Measurements from ENCODE around the gene AK5. TPM values are rescaled to one million over a fixed set of nuclear protein-coding genes. Genes with fewer than 3 reads are reported as not detected.

The AK5 gene
- total RNA-seq, 4 donors from 2014 or later: 16.7 to 21.3 (median 20.0) TPM

DNA sequence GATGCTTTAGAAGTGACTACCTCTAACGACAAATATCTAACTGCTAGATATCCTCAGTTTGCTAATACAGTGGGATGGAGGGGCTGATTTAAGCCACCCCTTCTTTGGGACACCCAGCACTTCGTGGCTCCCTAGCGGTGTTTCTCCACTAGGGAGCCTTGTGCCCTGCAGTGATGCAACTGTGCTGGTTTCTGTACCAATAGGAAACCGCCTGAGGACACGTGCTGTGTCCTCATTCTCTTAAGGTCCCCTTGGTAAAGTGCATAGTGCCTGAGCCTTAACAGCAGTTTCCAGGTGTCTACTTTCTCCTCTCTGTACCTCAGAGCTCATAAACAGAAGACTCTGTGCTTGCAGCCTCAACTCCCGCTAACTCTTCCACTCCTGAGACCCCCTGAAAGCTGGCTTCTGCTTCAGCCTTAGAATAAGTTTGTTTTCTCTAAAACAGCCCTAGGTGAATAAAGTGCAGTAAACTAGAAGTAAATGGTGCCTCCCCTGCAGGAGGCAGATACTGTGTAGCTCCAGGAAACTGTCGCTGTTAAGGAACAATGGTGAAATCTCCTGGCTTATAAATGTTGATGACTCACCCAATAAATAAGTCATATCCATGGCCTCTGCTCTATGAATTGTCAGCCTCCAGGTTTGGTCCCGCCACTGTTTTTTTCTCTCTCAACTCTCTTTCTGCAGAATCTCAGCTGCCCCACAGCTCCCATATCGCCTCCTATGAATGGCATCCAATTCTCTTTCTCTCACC lies 130.4 kb downstream of the AK5 start:
- WGBS, 2 donors: 83 to 84% methylated on average over 9 of the region's 9 CpGs

DNA sequence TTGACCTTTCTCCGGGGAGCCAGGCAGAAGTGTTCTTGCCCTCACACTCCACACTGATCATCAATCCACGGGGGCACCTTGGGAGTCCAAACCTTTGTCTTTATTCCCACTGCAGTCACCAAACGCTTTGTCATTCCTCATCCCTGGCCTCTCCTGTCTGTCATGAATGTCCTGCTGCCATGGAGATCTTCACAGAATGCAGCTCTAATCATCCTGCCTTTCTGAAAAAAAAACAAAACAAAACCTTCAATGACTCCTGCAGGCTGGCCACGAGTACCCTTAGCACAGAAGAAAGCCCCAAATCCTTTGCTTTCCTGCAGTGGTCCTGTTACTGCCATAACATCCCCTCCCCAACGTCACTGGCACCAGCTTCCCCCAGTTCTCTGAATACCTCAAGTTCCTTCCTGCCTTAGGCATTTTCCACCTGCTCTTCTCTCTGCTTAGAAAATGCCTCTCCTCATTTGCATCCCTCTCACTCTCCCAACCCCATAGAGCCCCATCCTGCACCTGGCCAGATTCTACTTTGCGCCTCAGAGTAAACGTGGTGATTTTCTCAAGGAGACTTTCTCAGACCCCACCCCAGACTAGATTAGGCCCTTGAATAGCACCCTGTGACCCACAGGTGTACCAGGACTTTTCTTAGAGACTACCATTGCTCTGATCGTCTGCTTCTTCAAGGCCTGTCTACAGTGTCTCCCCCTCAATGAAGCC lies 131.2 kb downstream of the AK5 start:
- no peak for DNase-seq (ENCODE audit: low spot score in 2 of 2)
- no peaks in the 10 kb centered on the region for H3K27me3 ChIP-seq
- H3K9me3 ChIP-seq: no peaks in the 10 kb centered on the region
- WGBS, 2 donors: 61 to 62% methylated on average over 8 of the region's 8 CpGs
- peaks cover 0 to 5% (median 0%) of the 10 kb centered on the region in 3 donors for H3K36me3 ChIP-seq
- no peak overlapping the region for H3K4me3 ChIP-seq
- TF ChIP-seq POLR2A (IDR thresholded peaks at IDR 0.05) (no peak), EP300 (IDR thresholded peaks at IDR 0.05) (no peak)
- TF ChIP-seq, protein P1, sequence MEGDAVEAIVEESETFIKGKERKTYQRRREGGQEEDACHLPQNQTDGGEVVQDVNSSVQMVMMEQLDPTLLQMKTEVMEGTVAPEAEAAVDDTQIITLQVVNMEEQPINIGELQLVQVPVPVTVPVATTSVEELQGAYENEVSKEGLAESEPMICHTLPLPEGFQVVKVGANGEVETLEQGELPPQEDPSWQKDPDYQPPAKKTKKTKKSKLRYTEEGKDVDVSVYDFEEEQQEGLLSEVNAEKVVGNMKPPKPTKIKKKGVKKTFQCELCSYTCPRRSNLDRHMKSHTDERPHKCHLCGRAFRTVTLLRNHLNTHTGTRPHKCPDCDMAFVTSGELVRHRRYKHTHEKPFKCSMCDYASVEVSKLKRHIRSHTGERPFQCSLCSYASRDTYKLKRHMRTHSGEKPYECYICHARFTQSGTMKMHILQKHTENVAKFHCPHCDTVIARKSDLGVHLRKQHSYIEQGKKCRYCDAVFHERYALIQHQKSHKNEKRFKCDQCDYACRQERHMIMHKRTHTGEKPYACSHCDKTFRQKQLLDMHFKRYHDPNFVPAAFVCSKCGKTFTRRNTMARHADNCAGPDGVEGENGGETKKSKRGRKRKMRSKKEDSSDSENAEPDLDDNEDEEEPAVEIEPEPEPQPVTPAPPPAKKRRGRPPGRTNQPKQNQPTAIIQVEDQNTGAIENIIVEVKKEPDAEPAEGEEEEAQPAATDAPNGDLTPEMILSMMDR (IDR thresholded peaks at IDR 0.05): no peak
- no peaks in the 10 kb centered on the region for H3K4me1 ChIP-seq
- no peak overlapping the region for H3K27ac ChIP-seq

More for the DNA sequence above, 130.4 kb downstream of the AK5 start:
- Histone ChIP-seq H3K27ac (no peak overlapping the region), H3K36me3 (peaks cover 0 to 5% (median 0%) of the 10 kb centered on the region in 3 donors), H3K4me3 (no peak overlapping the region), H3K27me3 (no peaks in the 10 kb centered on the region), H3K4me1 (no peaks in the 10 kb centered on the region), H3K9me3 (no peaks in the 10 kb centered on the region)
- no peak for DNase-seq (ENCODE audit: low spot score in 2 of 2)
- TF ChIP-seq POLR2A (IDR thresholded peaks at IDR 0.05): no peak
- TF ChIP-seq EP300 (IDR thresholded peaks at IDR 0.05): no peak
- TF ChIP-seq, protein P1 (IDR thresholded peaks at IDR 0.05): no peak

DNA sequence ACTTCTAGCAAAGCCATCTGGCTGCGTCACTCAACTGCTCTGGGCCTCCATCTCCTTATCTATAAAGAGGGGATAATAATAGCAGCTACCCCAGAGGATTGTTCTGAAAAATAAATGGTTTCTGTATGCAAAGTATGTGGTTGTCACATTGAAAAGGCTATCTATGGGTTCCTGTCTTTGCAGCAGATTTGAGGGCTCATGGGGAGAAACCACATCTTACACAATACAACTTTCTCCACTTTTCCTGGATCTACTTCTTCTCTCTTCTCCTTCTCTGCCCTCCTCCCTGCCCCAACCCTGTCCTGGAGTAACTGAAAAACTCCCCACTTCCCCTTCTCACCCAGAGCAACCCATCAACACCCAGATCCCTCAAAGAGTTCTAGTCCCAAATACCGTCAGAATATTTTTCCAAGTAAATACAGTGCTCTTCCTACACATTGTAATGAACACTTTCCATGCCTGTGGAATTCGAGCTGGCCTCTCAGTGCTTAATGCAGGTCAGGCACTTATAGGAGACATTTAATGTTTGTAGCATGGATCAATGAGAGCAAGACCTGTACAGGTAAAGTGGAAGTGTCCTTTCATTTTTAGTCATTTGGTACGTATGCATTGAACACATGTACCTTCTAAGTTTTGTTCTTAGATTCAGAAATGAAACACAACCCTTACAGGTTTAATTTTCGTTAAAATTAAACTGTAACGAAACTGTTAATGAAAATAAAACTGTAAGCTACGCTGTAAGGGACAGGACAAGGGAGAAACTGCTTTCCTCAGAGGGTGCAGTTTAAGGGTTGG lies 131.9 kb downstream of the AK5 start:
- no peaks in the 10 kb centered on the region for H3K27me3 ChIP-seq

DNA sequence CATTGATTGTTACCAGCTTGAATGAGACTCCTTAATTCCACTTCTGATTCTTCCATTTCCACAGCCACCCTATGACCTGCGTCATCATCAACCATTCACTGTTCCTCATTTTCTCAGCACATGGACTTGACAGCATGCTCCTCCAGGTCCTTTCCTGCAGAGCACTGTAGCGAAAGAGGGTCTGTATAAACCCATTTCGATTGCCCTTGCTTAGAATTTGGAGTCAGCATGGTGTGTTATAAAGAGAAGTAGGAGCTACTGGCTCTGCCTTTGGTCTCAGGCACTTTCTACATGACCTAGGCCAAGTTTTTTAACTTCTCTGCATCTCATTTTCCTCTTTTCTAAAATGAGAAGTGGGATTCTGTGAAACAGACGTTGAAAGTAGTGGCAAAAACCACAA lies 133.8 kb downstream of the AK5 start:
- H3K36me3 ChIP-seq: peaks cover 0 to 5% (median 0%) of the 10 kb centered on the region in 3 donors
- no peak overlapping the region for H3K27ac ChIP-seq
- no peak for DNase-seq (ENCODE audit: low spot score in 2 of 2)
- no peaks in the 10 kb centered on the region for H3K27me3 ChIP-seq
- 75 to 88% methylated on average over 4 of the region's 4 CpGs for WGBS, 2 donors
- TF ChIP-seq POLR2A (IDR thresholded peaks at IDR 0.05): no peak
- TF ChIP-seq, protein P1 (IDR thresholded peaks at IDR 0.05): no peak
- no peaks in the 10 kb centered on the region for H3K9me3 ChIP-seq
- no peaks in the 10 kb centered on the region for H3K4me1 ChIP-seq
- no peak overlapping the region for H3K4me3 ChIP-seq

More for the DNA sequence above, 131.9 kb downstream of the AK5 start:
- peaks cover 0 to 5% (median 0%) of the 10 kb centered on the region in 3 donors for H3K36me3 ChIP-seq
- H3K27ac ChIP-seq: no peak overlapping the region
- H3K4me3 ChIP-seq: no peak overlapping the region
- H3K9me3 ChIP-seq: no peaks in the 10 kb centered on the region
- TF ChIP-seq POLR2A (IDR thresholded peaks at IDR 0.05): no peak
- no peak for TF ChIP-seq EP300 (IDR thresholded peaks at IDR 0.05)
- TF ChIP-seq, protein P1 (IDR thresholded peaks at IDR 0.05): no peak
- DNase-seq (ENCODE audit: low spot score in 2 of 2): no peak
- WGBS, 2 donors: 79 to 81% methylated on average over 7 of the region's 7 CpGs
- no peaks in the 10 kb centered on the region for H3K4me1 ChIP-seq

Data from tibial nerve (tissue), 4 donors.